Superior temporal gyrus (tissue), 1 donor: ENCODE data around the gene SRP68.
"Not testable (repeated sequence)": the region's sequence is repeated elsewhere in the genome, so short reads cannot be mapped to it uniquely, and the experiment has no call there.

Source experiments
- DNase-seq: peaks from one replicate; pipeline ENCODE4 v3.0.0-alpha.2; 2016; ENCODE audit errors: extremely low spot score

Gene SRP68

GRCh38 chr17:76046064-76046463, 26.3 kb downstream of the SRP68 start:
- DNase-seq, result no peak

- not testable (repeated sequence) for DNase-seq
Measured at GRCh38 chr17:76044475-76045007, 27.8 kb downstream of the SRP68 start.

- not testable (repeated sequence) for DNase-seq
Measured at GRCh38 chr17:76042868-76043267, 29.4 kb downstream of the SRP68 start.

- DNase-seq, result no peak
Measured at GRCh38 chr17:76040376-76040775, 31.9 kb downstream of the SRP68 start.

- no peak for DNase-seq
Measured at GRCh38 chr17:76039121-76039520, 33.2 kb downstream of the SRP68 start.

GRCh38 chr17:76038050-76038449, 34.3 kb downstream of the SRP68 start:
- DNase-seq, result no peak

- DNase-seq, result no peak
Measured at GRCh38 chr17:76036497-76037261, 35.6 kb downstream of the SRP68 start.

- DNase-seq, result no peak
Measured at GRCh38 chr17:76034428-76035350, 37.6 kb downstream of the SRP68 start.

- no peak for DNase-seq
Measured at GRCh38 chr17:76033139-76033538, 39.2 kb downstream of the SRP68 start.

- no peak for DNase-seq
Measured at GRCh38 chr17:76032780-76033108, 39.6 kb downstream of the SRP68 start.

GRCh38 chr17:76032073-76032779, 40.1 kb downstream of the SRP68 start:
- no peak for DNase-seq

GRCh38 chr17:76027159-76027839, 45.0 kb downstream of the SRP68 start, which contains the start of gene EVPL:
Gene EVPL, minus strand, starts transcription at chr17:76027306. Its CDS starts 108 bp downstream, at chr17:76027198.
- no peak for DNase-seq

GRCh38 chr17:76026714-76027158, 45.6 kb downstream of the SRP68 start:
- no peak for DNase-seq

GRCh38 chr17:76025294-76025693, 47.0 kb downstream of the SRP68 start:
- DNase-seq, result no peak

GRCh38 chr17:76024353-76024752, 48.0 kb downstream of the SRP68 start:
- DNase-seq, result no peak

GRCh38 chr17:76023900-76024237, 48.4 kb downstream of the SRP68 start:
- no peak for DNase-seq

GRCh38 chr17:76022973-76023899, 49.1 kb downstream of the SRP68 start:
- DNase-seq, result no peak

- no peak for DNase-seq
Measured at GRCh38 chr17:76022285-76022684, 50.0 kb downstream of the SRP68 start.

GRCh38 chr17:76019833-76020467, 52.4 kb downstream of the SRP68 start:
- no peak for DNase-seq

- no peak for DNase-seq
Measured at GRCh38 chr17:76018801-76019200, 53.5 kb downstream of the SRP68 start.
